Breast epithelium (tissue), 4 donors: Measurements from ENCODE around the gene GPR63. TPM values are rescaled to one million over a fixed set of nuclear protein-coding genes. Genes with fewer than 3 reads are reported as not detected.

ENCODE experiments used
- DNase-seq, 2 donors: peaks; one replicate each; pipeline ENCODE4 v3.0.0-alpha.2; 2019; ENCODE audit warnings: low spot score in 2 of 2
- H3K27ac ChIP-seq, 2 donors: fragments of 200-600 bp; sonication (generic) in 1 of 2; one replicate each; pipeline ENCODE4 v1.5.1; 2016 to 2019; ENCODE audit warnings: mild to moderate bottlenecking in 1 of 2
- H3K27me3 ChIP-seq, 2 donors: fragments of 200-600 bp; sonication (generic) in 1 of 2; one replicate each; pipeline versions ENCODE4 v1.5.1 to v1.6.0; 2017 to 2019; ENCODE audit warnings: control low read depth in 1 of 2, mild to moderate bottlenecking in 1 of 2
- H3K36me3 ChIP-seq: fragments of 200-600 bp; one replicate; pipeline ENCODE4 v1.5.1; 2019
- H3K4me1 ChIP-seq, 2 donors: fragments of 200-600 bp; sonication (generic); one replicate each; pipeline ENCODE4 v1.5.1; 2016 to 2019; ENCODE audit warnings: control low read depth in 1 of 2
- H3K4me3 ChIP-seq, 3 donors: fragments of 200-600 bp; sonication (generic); 1 replicate in 2 of 3; 2 replicates in 1 of 3; pipeline ENCODE4 v1.5.1; 2016 to 2019; ENCODE audit warnings: mild to moderate bottlenecking in 3 of 3, moderate library complexity in 2 of 3
- H3K9me3 ChIP-seq, 2 donors: fragments of 200-600 bp; sonication (generic) in 1 of 2; one replicate each; pipeline ENCODE4 v1.5.1; 2016 to 2019; ENCODE audit warnings: control low read depth in 1 of 2
- CTCF ChIP-seq, 3 donors: fragments of 450-650 bp; IDR thresholded peaks; one replicate each; pipeline ENCODE4 v1.5.1; 2016 to 2017; ENCODE audit warnings: antibody characterized with exemption in 3 of 3, mild to moderate bottlenecking in 3 of 3, moderate library complexity in 3 of 3
- POLR2A ChIP-seq: fragments of 450-650 bp; IDR thresholded peaks from one replicate; pipeline ENCODE4 v1.6.1; 2016; ENCODE audit warnings: antibody characterized with exemption, mild to moderate bottlenecking, moderate library complexity
- POLR2AphosphoS5 ChIP-seq, 3 donors: sonication (generic); formaldehyde crosslinking; IDR thresholded peaks; one replicate each; pipeline ENCODE4 v1.6.1; 2017; ENCODE audit warnings: antibody characterized with exemption in 3 of 3
- intact Hi-C: fragments of 100-400 bp; cut with DNase I; formaldehyde crosslinking; loops from one replicate; pipeline ENCODE4 v1.15.1; 2023; ENCODE audit warnings: low total_unique reads
- total RNA-seq, 3 donors: library from RNA; depleted of rRNA; stranded (reverse); fragments of >200 nt; gene quantifications; one replicate each; pipeline ENCODE4 v1.1.0, GENCODE V29; 2016

Gene GPR63
- total RNA-seq, 3 donors from 2014 or later: 0.16 to 1.0 (median 0.98) TPM

- Histone ChIP-seq H3K36me3 (no peaks in the 10 kb centered on the region), H3K4me1 (no peaks in the 10 kb centered on the region), H3K27me3 (no peaks in the 10 kb centered on the region), H3K9me3 (no peaks in the 10 kb centered on the region), H3K4me3 (no peak overlapping the region), H3K27ac (no peak overlapping the region)
- no peak for DNase-seq
- intact Hi-C loops: no loop called here
- TF ChIP-seq POLR2AphosphoS5 (IDR thresholded peaks at IDR 0.05) (no peak), POLR2A (no peak), CTCF (IDR thresholded peaks at IDR 0.05) (no peak)
These were observed 35.7 kb upstream of the GPR63 start for GRCh38 chr6:96872976-96873375.

GRCh38 chr6:96865055-96865405 is 27.8 kb upstream of the GPR63 start:
- no peak for DNase-seq
- H3K36me3 ChIP-seq: no peaks in the 10 kb centered on the region
- TF ChIP-seq POLR2AphosphoS5 (IDR thresholded peaks at IDR 0.05) (no peak), CTCF (IDR thresholded peaks at IDR 0.05) (no peak), POLR2A (no peak)
- H3K9me3 ChIP-seq: no peaks in the 10 kb centered on the region
- no peak overlapping the region for H3K27ac ChIP-seq
- H3K27me3 ChIP-seq: no peaks in the 10 kb centered on the region
- intact Hi-C loops: no loop called here
- H3K4me3 ChIP-seq: no peak overlapping the region
- H3K4me1 ChIP-seq: no peaks in the 10 kb centered on the region

- Histone ChIP-seq H3K9me3 (no peaks in the 10 kb centered on the region), H3K27me3 (no peaks in the 10 kb centered on the region), H3K36me3 (no peaks in the 10 kb centered on the region), H3K27ac (no peak overlapping the region), H3K4me3 (no peak overlapping the region), H3K4me1 (no peaks in the 10 kb centered on the region)
- intact Hi-C loops: no loop called here
- TF ChIP-seq CTCF (IDR thresholded peaks at IDR 0.05) (no peak), POLR2A (no peak), POLR2AphosphoS5 (IDR thresholded peaks at IDR 0.05) (no peak)
- DNase-seq: no peak
These were observed 27.2 kb upstream of the GPR63 start for GRCh38 chr6:96864216-96865054.

GRCh38 chr6:96862560-96862959 is 25.3 kb upstream of the GPR63 start:
- Histone ChIP-seq H3K27me3 (no peaks in the 10 kb centered on the region), H3K9me3 (no peaks in the 10 kb centered on the region), H3K36me3 (no peaks in the 10 kb centered on the region), H3K4me3 (no peak overlapping the region), H3K27ac (no peak overlapping the region), H3K4me1 (no peaks in the 10 kb centered on the region)
- DNase-seq: no peak
- intact Hi-C loops: no loop called here
- TF ChIP-seq POLR2AphosphoS5 (IDR thresholded peaks at IDR 0.05): no peak
- TF ChIP-seq CTCF (IDR thresholded peaks at IDR 0.05): no peak
- TF ChIP-seq POLR2A: no peak

- intact Hi-C loops: no loop called here
- no peak for TF ChIP-seq CTCF (IDR thresholded peaks at IDR 0.05)
- TF ChIP-seq POLR2A: no peak
- no peak for TF ChIP-seq POLR2AphosphoS5 (IDR thresholded peaks at IDR 0.05)
- no peak overlapping the region for H3K4me3 ChIP-seq
These were observed 24.3 kb upstream of the GPR63 start for GRCh38 chr6:96861588-96861987.

More at GRCh38 chr6:96861588-96861987, 24.3 kb upstream of the GPR63 start:
- H3K9me3 ChIP-seq: no peaks in the 10 kb centered on the region
- no peaks in the 10 kb centered on the region for H3K4me1 ChIP-seq
- no peak for DNase-seq
- H3K27ac ChIP-seq: no peak overlapping the region
- H3K36me3 ChIP-seq: no peaks in the 10 kb centered on the region
- H3K27me3 ChIP-seq: no peaks in the 10 kb centered on the region
